ENCODE results near the gene THAP3.
A peak's percentile ranks its signal among the peaks of the same experiment; 100 is the strongest.

THAP3 gene

DNA sequence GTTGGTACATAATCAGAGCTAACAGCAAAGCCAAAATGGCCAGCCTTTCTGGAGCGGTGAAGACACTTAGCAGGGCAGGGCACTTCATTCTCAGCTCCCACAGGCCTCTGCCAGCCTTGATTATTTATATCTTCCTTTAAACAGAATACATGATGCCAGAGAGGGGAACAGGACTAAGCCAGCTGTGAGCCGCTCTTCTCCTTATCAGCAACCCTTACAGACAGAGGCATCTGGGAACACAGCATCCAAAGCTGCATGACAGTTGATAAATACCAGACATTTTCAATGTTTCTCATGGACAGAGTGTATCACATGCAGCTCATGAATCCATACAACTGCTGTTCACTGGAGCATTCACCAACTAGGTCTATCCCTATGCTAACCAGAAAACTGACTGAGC lies 47.9 kb downstream of the THAP3 start:
- DNase-seq (no peak), ATAC-seq (replicated peaks) (no peak)
- no peaks in the 10 kb centered on the region for H3K27me3 Mint-ChIP-seq
- no peaks in the 10 kb centered on the region for H3K9me3 Mint-ChIP-seq
- no peaks in the 10 kb centered on the region for H3K4me1 Mint-ChIP-seq (ENCODE audit: low read depth in 2 of 2)
- H3K36me3 Mint-ChIP-seq (ENCODE audit: insufficient read depth): peaks cover 41% of the 10 kb centered on the region
- H3K27ac Mint-ChIP-seq: no peak overlapping the region
- H3K4me3 Mint-ChIP-seq: no peak overlapping the region

- Mint-ChIP-seq H3K36me3 (ENCODE audit: insufficient read depth) (peaks cover 45% of the 10 kb centered on the region), H3K4me3 (no peak overlapping the region), H3K27me3 (no peaks in the 10 kb centered on the region), H3K4me1 (ENCODE audit: low read depth in 2 of 2) (no peaks in the 10 kb centered on the region), H3K9me3 (no peaks in the 10 kb centered on the region), H3K27ac (no peak overlapping the region)
- DNase-seq (no peak), ATAC-seq (replicated peaks) (no peak)
These were observed 49.2 kb downstream of the THAP3 start for GRCh38 chr1:6673816-6674398.

- peaks cover 48% of the 10 kb centered on the region for H3K36me3 Mint-ChIP-seq (ENCODE audit: insufficient read depth)
- H3K27me3 Mint-ChIP-seq: no peaks in the 10 kb centered on the region
- ATAC-seq (replicated peaks) (no peak), DNase-seq (no peak)
- H3K4me3 Mint-ChIP-seq: no peak overlapping the region
- no peak overlapping the region for H3K27ac Mint-ChIP-seq
- H3K9me3 Mint-ChIP-seq: no peaks in the 10 kb centered on the region
- H3K4me1 Mint-ChIP-seq (ENCODE audit: low read depth in 2 of 2): no peaks in the 10 kb centered on the region
These were observed 50.1 kb downstream of the THAP3 start for GRCh38 chr1:6674771-6675170.

GRCh38 chr1:6675941-6676340 lies 51.3 kb downstream of the THAP3 start:
- DNase-seq (no peak), ATAC-seq (replicated peaks) (no peak)
- Mint-ChIP-seq H3K4me3 (no peak overlapping the region), H3K27ac (peak overlapping the region in 1 of 2 donors; percentile 15), H3K36me3 (ENCODE audit: insufficient read depth) (peaks cover 54% of the 10 kb centered on the region), H3K9me3 (no peaks in the 10 kb centered on the region), H3K27me3 (no peaks in the 10 kb centered on the region), H3K4me1 (ENCODE audit: low read depth in 2 of 2) (no peaks in the 10 kb centered on the region)
